ENCODE data around the gene AHNAK.
A peak's percentile ranks its signal among the peaks of the same experiment; 100 is the strongest.

The AHNAK gene

GRCh38 chr11:62432695-62433094 lies 113.9 kb downstream of the AHNAK start:
- no peak for DNase-seq

GRCh38 chr11:62431171-62431901 lies 115.3 kb downstream of the AHNAK start:
- DNase-seq = no peak

- no peak for DNase-seq
Measured at GRCh38 chr11:62430425-62430824, 116.2 kb downstream of the AHNAK start.

GRCh38 chr11:62428871-62429560 lies 117.6 kb downstream of the AHNAK start:
- DNase-seq = no peak

GRCh38 chr11:62427630-62428233 lies 118.9 kb downstream of the AHNAK start:
- peak; percentile 9 for DNase-seq

GRCh38 chr11:62423012-62423411 lies 123.6 kb downstream of the AHNAK start:
- DNase-seq = no peak

GRCh38 chr11:62421996-62422395 lies 124.6 kb downstream of the AHNAK start:
- no peak for DNase-seq

GRCh38 chr11:62420882-62421281 lies 125.7 kb downstream of the AHNAK start:
- no peak for DNase-seq

- DNase-seq = no peak
Measured at GRCh38 chr11:62419943-62420342, 126.7 kb downstream of the AHNAK start.

GRCh38 chr11:62419314-62419929 lies 127.2 kb downstream of the AHNAK start:
- no peak for DNase-seq

- DNase-seq = no peak
Measured at GRCh38 chr11:62418733-62419132, 127.9 kb downstream of the AHNAK start, which contains the start of gene SCGB1A1. Gene SCGB1A1 (plus strand): TSS chr11:62419033. CDS start chr11:62419096, 63 bp downstream.

- no peak for DNase-seq
Measured at GRCh38 chr11:62418136-62418535, 128.5 kb downstream of the AHNAK start.

- no peak for DNase-seq
Measured at GRCh38 chr11:62416596-62416995, 130.0 kb downstream of the AHNAK start.

GRCh38 chr11:62413060-62413696 lies 133.4 kb downstream of the AHNAK start:
- no peak for DNase-seq

GRCh38 chr11:62411524-62411923 lies 135.1 kb downstream of the AHNAK start:
- DNase-seq = no peak

- DNase-seq = no peak
Measured at GRCh38 chr11:62410972-62411371, 135.6 kb downstream of the AHNAK start.

- no peak for DNase-seq
Measured at GRCh38 chr11:62409831-62410230, 136.8 kb downstream of the AHNAK start.

- no peak for DNase-seq
Measured at GRCh38 chr11:62406034-62406433, 140.6 kb downstream of the AHNAK start.

GRCh38 chr11:62404901-62405300 lies 141.7 kb downstream of the AHNAK start:
- DNase-seq = no peak

GRCh38 chr11:62404435-62404834 lies 142.2 kb downstream of the AHNAK start:
- no peak for DNase-seq

- no peak for DNase-seq
Measured at GRCh38 chr11:62402960-62403730, 143.5 kb downstream of the AHNAK start.
